ENCODE data around the gene DYSF. TPM values are rescaled to one million over a fixed set of nuclear protein-coding genes. Genes with fewer than 3 reads are reported as not detected.

DYSF gene
- total RNA-seq, 1 experiment from 2014 or later: 0.31 TPM

DNA sequence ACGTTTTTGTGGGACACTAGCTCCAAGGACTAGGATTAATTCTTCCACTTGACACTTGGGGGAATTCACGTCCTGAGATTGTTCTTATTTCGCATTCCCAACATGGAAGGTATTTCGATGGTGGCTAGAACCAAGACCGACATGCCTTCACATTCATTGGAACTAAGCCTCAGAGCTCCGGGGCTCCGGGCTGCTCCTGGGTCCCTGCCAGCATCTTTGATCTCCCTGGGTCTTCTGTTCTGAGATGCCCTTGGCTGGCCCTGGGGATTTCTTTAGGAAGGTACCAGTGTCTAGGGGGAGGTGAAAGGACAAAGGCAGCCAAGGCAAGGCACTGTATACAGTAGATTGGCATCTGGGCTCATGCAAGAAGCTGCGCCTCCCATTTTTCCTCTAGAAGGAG, 76.8 kb downstream of the DYSF start:
- CTCF ChIA-PET: interaction anchor here (0.6 kb wide), 1 partner anchor 1665 kb away, joined by 3 read pairs; no protein-coding TSS in a partner anchor
- H3K4me3 ChIP-seq (ENCODE audit: low read depth in 2 of 2, low read length in 2 of 2): no peak overlapping the region
- H3K27ac ChIP-seq (ENCODE audit: low read length): no peak overlapping the region
- peaks cover 3% of the 10 kb centered on the region; the same call in 1 of the 2 replicates for H3K9me3 ChIP-seq (ENCODE audit: control insufficient read depth, insufficient read depth, low read depth, low read length)
- ATAC-seq (no peak), DNase-seq (ENCODE audit: low read depth, low spot score) (no peak)
- BruUV-seq (replicated peaks): no TSS peak
- H3K36me3 ChIP-seq (ENCODE audit: control insufficient read depth, insufficient read depth, low read length): no peaks in the 10 kb centered on the region
- H3K27me3 ChIP-seq (ENCODE audit: control insufficient read depth, insufficient read depth, low read length): no peaks in the 10 kb centered on the region; the same call in 1 of the 2 replicates
- in situ Hi-C loops (cut with HindIII; ENCODE audit: low pct_unique_long_range_greater_than_20kb, low sequenced_read_pairs) (no loop called here), intact Hi-C loops (cut with micrococcal nuclease; ENCODE audit: unreplicated experiment) (no loop called here)
- TF ChIP-seq SIN3A (IDR thresholded peaks at IDR 0.05; ENCODE audit: borderline replicate concordance, insufficient read depth, low read depth, low read length) (no peak), POLR2AphosphoS5 (IDR thresholded peaks at IDR 0.05; ENCODE audit: low read depth, low read length) (no peak), TCF7L2 (IDR thresholded peaks at IDR 0.05; ENCODE audit: low read depth, low read length) (no peak)
- TF ChIP-seq, protein P1, sequence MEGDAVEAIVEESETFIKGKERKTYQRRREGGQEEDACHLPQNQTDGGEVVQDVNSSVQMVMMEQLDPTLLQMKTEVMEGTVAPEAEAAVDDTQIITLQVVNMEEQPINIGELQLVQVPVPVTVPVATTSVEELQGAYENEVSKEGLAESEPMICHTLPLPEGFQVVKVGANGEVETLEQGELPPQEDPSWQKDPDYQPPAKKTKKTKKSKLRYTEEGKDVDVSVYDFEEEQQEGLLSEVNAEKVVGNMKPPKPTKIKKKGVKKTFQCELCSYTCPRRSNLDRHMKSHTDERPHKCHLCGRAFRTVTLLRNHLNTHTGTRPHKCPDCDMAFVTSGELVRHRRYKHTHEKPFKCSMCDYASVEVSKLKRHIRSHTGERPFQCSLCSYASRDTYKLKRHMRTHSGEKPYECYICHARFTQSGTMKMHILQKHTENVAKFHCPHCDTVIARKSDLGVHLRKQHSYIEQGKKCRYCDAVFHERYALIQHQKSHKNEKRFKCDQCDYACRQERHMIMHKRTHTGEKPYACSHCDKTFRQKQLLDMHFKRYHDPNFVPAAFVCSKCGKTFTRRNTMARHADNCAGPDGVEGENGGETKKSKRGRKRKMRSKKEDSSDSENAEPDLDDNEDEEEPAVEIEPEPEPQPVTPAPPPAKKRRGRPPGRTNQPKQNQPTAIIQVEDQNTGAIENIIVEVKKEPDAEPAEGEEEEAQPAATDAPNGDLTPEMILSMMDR (IDR thresholded peaks at IDR 0.05): no peak
- TF ChIP-seq, protein P2, sequence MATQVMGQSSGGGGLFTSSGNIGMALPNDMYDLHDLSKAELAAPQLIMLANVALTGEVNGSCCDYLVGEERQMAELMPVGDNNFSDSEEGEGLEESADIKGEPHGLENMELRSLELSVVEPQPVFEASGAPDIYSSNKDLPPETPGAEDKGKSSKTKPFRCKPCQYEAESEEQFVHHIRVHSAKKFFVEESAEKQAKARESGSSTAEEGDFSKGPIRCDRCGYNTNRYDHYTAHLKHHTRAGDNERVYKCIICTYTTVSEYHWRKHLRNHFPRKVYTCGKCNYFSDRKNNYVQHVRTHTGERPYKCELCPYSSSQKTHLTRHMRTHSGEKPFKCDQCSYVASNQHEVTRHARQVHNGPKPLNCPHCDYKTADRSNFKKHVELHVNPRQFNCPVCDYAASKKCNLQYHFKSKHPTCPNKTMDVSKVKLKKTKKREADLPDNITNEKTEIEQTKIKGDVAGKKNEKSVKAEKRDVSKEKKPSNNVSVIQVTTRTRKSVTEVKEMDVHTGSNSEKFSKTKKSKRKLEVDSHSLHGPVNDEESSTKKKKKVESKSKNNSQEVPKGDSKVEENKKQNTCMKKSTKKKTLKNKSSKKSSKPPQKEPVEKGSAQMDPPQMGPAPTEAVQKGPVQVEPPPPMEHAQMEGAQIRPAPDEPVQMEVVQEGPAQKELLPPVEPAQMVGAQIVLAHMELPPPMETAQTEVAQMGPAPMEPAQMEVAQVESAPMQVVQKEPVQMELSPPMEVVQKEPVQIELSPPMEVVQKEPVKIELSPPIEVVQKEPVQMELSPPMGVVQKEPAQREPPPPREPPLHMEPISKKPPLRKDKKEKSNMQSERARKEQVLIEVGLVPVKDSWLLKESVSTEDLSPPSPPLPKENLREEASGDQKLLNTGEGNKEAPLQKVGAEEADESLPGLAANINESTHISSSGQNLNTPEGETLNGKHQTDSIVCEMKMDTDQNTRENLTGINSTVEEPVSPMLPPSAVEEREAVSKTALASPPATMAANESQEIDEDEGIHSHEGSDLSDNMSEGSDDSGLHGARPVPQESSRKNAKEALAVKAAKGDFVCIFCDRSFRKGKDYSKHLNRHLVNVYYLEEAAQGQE (IDR thresholded peaks at IDR 0.05; ENCODE audit: insufficient read depth in 1 of 2, low read depth in 2 of 2, low read length in 1 of 2): no peak
- H3K4me1 ChIP-seq (ENCODE audit: control insufficient read depth, insufficient read depth, low read length): no peaks in the 10 kb centered on the region; the same call in 1 of the 2 replicates
- POLR2A ChIA-PET: no interaction called here

DNA sequence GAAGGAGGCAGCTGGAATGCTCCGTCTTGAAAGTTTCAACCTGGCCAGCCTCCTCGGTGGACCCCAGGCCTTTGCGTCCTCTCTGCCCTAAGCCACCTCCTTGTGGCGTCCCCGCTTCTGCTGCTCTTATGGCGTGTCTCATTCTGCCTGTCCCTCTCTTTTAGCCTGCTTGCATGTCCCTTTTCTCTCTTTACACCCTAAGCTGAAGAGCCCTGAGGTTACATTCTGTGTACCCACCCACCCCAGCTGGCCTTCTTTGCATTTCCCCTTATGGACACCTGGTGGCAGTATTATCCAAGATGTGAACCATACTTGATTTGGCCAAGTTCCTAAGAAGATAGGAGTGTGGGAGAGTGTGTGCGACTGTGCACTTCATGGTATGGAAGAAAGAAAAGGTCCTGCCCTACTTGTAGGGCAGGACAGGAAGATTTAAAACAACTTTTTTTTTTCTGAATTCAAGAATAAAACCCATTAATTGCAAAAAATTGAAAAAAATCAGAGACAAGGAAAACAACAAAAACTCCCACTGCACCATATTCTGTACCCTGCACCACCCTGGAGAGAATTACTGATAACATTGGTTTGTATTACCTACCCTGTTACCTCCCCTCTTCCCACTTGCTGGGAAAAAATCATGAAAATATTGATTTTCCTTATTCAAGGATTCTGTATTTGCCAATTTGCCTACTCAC, 77.4 kb downstream of the DYSF start:
- ATAC-seq (no peak), DNase-seq (ENCODE audit: low read depth, low spot score) (no peak)
- peaks cover 3% of the 10 kb centered on the region; the same call in 1 of the 2 replicates for H3K9me3 ChIP-seq (ENCODE audit: control insufficient read depth, insufficient read depth, low read depth, low read length)
- BruUV-seq (replicated peaks): no TSS peak
- no peak overlapping the region for H3K27ac ChIP-seq (ENCODE audit: low read length)
- TF ChIP-seq SIN3A (IDR thresholded peaks at IDR 0.05; ENCODE audit: borderline replicate concordance, insufficient read depth, low read depth, low read length): no peak
- TF ChIP-seq POLR2AphosphoS5 (IDR thresholded peaks at IDR 0.05; ENCODE audit: low read depth, low read length): no peak
- TF ChIP-seq, protein P2 (IDR thresholded peaks at IDR 0.05; ENCODE audit: insufficient read depth in 1 of 2, low read depth in 2 of 2, low read length in 1 of 2): no peak
- TF ChIP-seq, protein P1 (IDR thresholded peaks at IDR 0.05): peak; percentile 81
- no peak for TF ChIP-seq TCF7L2 (IDR thresholded peaks at IDR 0.05; ENCODE audit: low read depth, low read length)
- H3K4me3 ChIP-seq (ENCODE audit: low read depth in 2 of 2, low read length in 2 of 2): no peak overlapping the region
- no peaks in the 10 kb centered on the region; the same call in 1 of the 2 replicates for H3K27me3 ChIP-seq (ENCODE audit: control insufficient read depth, insufficient read depth, low read length)
- no peaks in the 10 kb centered on the region; the same call in 1 of the 2 replicates for H3K4me1 ChIP-seq (ENCODE audit: control insufficient read depth, insufficient read depth, low read length)
- ChIA-PET POLR2A (no interaction called here), CTCF (no interaction called here)
- intact Hi-C loops (cut with micrococcal nuclease; ENCODE audit: unreplicated experiment) (no loop called here), in situ Hi-C loops (cut with HindIII; ENCODE audit: low pct_unique_long_range_greater_than_20kb, low sequenced_read_pairs) (no loop called here)
- H3K36me3 ChIP-seq (ENCODE audit: control insufficient read depth, insufficient read depth, low read length): no peaks in the 10 kb centered on the region
